Measurements from ENCODE around the gene ARFGEF3.

- no peak for TF ChIP-seq POLR2AphosphoS5 (IDR thresholded peaks at IDR 0.05; ENCODE audit: low read depth, low read length)
- no peak for TF ChIP-seq TAF1 (IDR thresholded peaks at IDR 0.05; ENCODE audit: borderline replicate concordance, insufficient read depth, low read length)
- no peak for TF ChIP-seq FOXP2 (optimal IDR thresholded peaks at IDR 0.05; ENCODE audit: borderline replicate concordance, extremely low read depth, extremely low read length, insufficient read depth)
These were observed 79.6 kb downstream of the ARFGEF3 start for GRCh38 chr6:138241381-138241780.
